Osteoblast (primary cell): ENCODE results near the gene DLG5. TPM values are rescaled to one million over a fixed set of nuclear protein-coding genes. Genes with fewer than 3 reads are reported as not detected.

Source experiments
- DNase-seq: peaks from one replicate; pipeline ENCODE4 v3.0.0; 2011; ENCODE audit warnings: low spot score, mixed read lengths; ENCODE audit not compliant: insufficient read length; ENCODE audit errors: missing footprints
- H2AFZ ChIP-seq: 2 replicates; pipeline ENCODE4 v1.6.0; 2011; ENCODE audit warnings: mild to moderate bottlenecking, low read length
- H3K27ac ChIP-seq: 2 replicates; pipeline ENCODE4 v1.5.1; 2011; ENCODE audit warnings: mild to moderate bottlenecking, low read depth, low read length, moderate library complexity
- H3K27me3 ChIP-seq: 2 replicates; pipeline ENCODE4 v1.6.0; 2012; ENCODE audit warnings: mild to moderate bottlenecking, control low read depth, inconsistent platforms, low read length, moderate library complexity; ENCODE audit not compliant: insufficient read depth
- H3K36me3 ChIP-seq: 2 replicates; pipeline ENCODE4 v1.5.1; 2011; ENCODE audit warnings: mild to moderate bottlenecking, low read length, control low read depth, moderate library complexity; ENCODE audit not compliant: insufficient read depth
- H3K4me1 ChIP-seq: 2 replicates; pipeline ENCODE4 v1.5.1; 2011; ENCODE audit warnings: mild to moderate bottlenecking, low read length, control low read depth, moderate library complexity; ENCODE audit not compliant: insufficient read depth
- H3K4me2 ChIP-seq: 2 replicates; pipeline ENCODE4 v1.6.0; 2011; ENCODE audit warnings: mild to moderate bottlenecking, low read length; ENCODE audit not compliant: insufficient read depth
- H3K4me3 ChIP-seq: fragments of 200-600 bp; sonication (generic); 3 replicates; pipeline ENCODE4 v1.5.1; 2012; ENCODE audit warnings: mild to moderate bottlenecking, low read length, inconsistent platforms; ENCODE audit not compliant: insufficient read depth
- H3K79me2 ChIP-seq: 2 replicates; pipeline ENCODE4 v1.6.0; 2012; ENCODE audit warnings: mild to moderate bottlenecking, low read length, control low read depth, inconsistent platforms; ENCODE audit not compliant: insufficient read depth
- H3K9me3 ChIP-seq: 2 replicates; pipeline ENCODE4 v1.5.1; 2011; ENCODE audit warnings: low read depth, low read length, control low read depth
- H4K20me1 ChIP-seq: 2 replicates; pipeline ENCODE4 v1.6.0; 2012; ENCODE audit warnings: mild to moderate bottlenecking, low read length, control low read depth; ENCODE audit not compliant: insufficient read depth
- CTCF ChIP-seq: IDR thresholded peaks from 2 replicates; pipeline ENCODE4 v1.5.1; 2011; ENCODE audit warnings: mild to moderate bottlenecking, low read depth, low read length, moderate library complexity; ENCODE audit errors: extremely low read depth
- total RNA-seq: library from RNA; depleted of rRNA; stranded (reverse); fragments of >200 nt; gene quantifications from 2 replicates; pipeline ENCODE4 v1.2.3, GENCODE V29; 2012

Gene DLG5
- total RNA-seq, 1 donor: 51.4 TPM

GRCh38 chr10:77771851-77772250 lies 154.7 kb downstream of the DLG5 start:
- H3K36me3 ChIP-seq: no peaks in the 10 kb centered on the region
- no peak overlapping the region for H2AFZ ChIP-seq
- H3K9me3 ChIP-seq: no peaks in the 10 kb centered on the region
- H3K4me1 ChIP-seq: peaks cover 1% of the 10 kb centered on the region
- no peak overlapping the region for H3K4me3 ChIP-seq
- no peak for DNase-seq
- H3K79me2 ChIP-seq: no peaks in the 10 kb centered on the region
- no peaks in the 10 kb centered on the region for H3K27me3 ChIP-seq
- no peak for TF ChIP-seq CTCF
- H3K27ac ChIP-seq: no peak overlapping the region
- no peak overlapping the region for H3K4me2 ChIP-seq
- no peaks in the 10 kb centered on the region for H4K20me1 ChIP-seq

DNA sequence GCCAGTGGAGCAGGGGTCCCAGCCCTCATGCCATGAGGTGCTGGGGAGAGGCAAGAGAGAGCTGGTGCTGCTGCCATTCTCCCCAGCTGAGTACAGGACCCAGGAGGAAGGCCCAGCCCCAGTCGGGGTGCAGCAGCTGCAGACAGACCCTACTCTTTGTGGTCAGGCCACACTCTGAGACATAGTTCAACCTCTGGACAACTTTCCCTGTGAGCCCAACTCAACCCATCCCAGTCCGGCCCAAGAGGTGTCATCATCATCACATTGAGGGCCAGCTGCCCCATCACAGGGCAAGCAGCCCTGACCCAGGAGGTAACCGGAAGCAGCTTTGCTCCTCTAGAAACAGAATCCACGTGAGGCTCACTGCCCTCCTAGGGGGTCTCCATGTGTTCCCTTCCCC lies 155.1 kb downstream of the DLG5 start:
- Histone ChIP-seq H3K4me3 (no peak overlapping the region), H3K4me2 (no peak overlapping the region), H3K27me3 (no peaks in the 10 kb centered on the region), H3K27ac (no peak overlapping the region), H2AFZ (no peak overlapping the region), H4K20me1 (no peaks in the 10 kb centered on the region), H3K4me1 (peaks cover 4% of the 10 kb centered on the region), H3K36me3 (no peaks in the 10 kb centered on the region), H3K79me2 (no peaks in the 10 kb centered on the region), H3K9me3 (no peaks in the 10 kb centered on the region)
- DNase-seq: no peak
- no peak for TF ChIP-seq CTCF

DNA sequence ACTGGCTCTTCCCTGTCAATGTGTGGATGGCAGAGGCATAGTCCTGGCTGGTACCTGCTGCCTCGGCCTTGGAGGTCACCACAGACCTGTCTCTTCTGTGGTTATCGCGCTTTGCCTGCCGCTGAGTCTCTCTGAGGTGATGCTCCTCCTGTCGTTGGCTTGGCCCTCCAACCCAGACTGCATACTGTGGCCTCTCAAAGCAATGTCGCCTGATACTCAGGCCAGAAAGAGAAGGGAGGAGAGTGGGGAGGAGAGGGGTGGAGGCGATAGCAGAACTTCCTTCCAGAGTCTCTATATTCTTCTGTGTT lies 155.7 kb downstream of the DLG5 start:
- Histone ChIP-seq H3K4me2 (no peak overlapping the region), H2AFZ (no peak overlapping the region), H3K4me1 (peaks cover 4% of the 10 kb centered on the region), H3K79me2 (no peaks in the 10 kb centered on the region), H3K27ac (no peak overlapping the region), H4K20me1 (no peaks in the 10 kb centered on the region), H3K27me3 (no peaks in the 10 kb centered on the region), H3K36me3 (no peaks in the 10 kb centered on the region), H3K9me3 (no peaks in the 10 kb centered on the region), H3K4me3 (no peak overlapping the region)
- DNase-seq: no peak
- TF ChIP-seq CTCF: no peak

GRCh38 chr10:77770081-77770867 lies 156.3 kb downstream of the DLG5 start:
- Histone ChIP-seq H3K4me2 (no peak overlapping the region), H2AFZ (no peak overlapping the region), H4K20me1 (no peaks in the 10 kb centered on the region), H3K27ac (no peak overlapping the region), H3K9me3 (no peaks in the 10 kb centered on the region), H3K4me1 (peaks cover 4% of the 10 kb centered on the region), H3K4me3 (no peak overlapping the region), H3K79me2 (no peaks in the 10 kb centered on the region), H3K36me3 (no peaks in the 10 kb centered on the region), H3K27me3 (no peaks in the 10 kb centered on the region)
- DNase-seq: no peak
- no peak for TF ChIP-seq CTCF
